ENCODE measurements around the gene GPBAR1.

DNA sequence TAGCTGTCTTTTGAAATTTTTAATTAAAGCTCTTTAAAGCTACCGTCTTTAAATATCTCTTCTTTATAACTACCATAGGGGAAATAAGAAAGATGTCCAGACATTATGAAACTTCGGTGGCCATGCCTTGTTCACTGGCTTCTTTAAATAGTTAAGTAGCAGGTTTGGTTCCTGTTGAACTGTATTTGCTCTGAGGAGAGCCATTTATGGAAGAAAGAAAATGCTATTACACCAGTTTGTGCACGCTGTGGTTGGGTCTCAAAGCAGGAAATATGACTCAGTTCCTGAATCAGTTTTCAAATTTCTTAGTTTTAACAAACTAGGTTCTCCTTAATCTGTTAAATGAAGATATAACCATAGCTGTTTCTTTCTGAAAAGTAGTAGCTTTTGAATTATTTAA is 31.6 kb upstream of the GPBAR1 start:
- TF ChIP-seq NRF1 (IDR thresholded peaks at IDR 0.05; ENCODE audit: low read depth, low read length), result no peak
- TF ChIP-seq, protein P1, sequence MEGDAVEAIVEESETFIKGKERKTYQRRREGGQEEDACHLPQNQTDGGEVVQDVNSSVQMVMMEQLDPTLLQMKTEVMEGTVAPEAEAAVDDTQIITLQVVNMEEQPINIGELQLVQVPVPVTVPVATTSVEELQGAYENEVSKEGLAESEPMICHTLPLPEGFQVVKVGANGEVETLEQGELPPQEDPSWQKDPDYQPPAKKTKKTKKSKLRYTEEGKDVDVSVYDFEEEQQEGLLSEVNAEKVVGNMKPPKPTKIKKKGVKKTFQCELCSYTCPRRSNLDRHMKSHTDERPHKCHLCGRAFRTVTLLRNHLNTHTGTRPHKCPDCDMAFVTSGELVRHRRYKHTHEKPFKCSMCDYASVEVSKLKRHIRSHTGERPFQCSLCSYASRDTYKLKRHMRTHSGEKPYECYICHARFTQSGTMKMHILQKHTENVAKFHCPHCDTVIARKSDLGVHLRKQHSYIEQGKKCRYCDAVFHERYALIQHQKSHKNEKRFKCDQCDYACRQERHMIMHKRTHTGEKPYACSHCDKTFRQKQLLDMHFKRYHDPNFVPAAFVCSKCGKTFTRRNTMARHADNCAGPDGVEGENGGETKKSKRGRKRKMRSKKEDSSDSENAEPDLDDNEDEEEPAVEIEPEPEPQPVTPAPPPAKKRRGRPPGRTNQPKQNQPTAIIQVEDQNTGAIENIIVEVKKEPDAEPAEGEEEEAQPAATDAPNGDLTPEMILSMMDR (IDR thresholded peaks at IDR 0.05; ENCODE audit: control extremely low read depth in 1 of 3, insufficient read depth in 1 of 3, low read depth in 1 of 3, low read length in 3 of 3), result no peak
- no peak for TF ChIP-seq PHF8 (conservative IDR thresholded peaks at IDR 0.05; ENCODE audit: low read depth, low read length)
- TF ChIP-seq POLR2A (IDR thresholded peaks at IDR 0.05; ENCODE audit: control extremely low read depth in 1 of 2, low read depth in 2 of 2, low read length in 2 of 2), result no peak
- no peak for TF ChIP-seq EZH2 (IDR thresholded peaks at IDR 0.05; ENCODE audit: low read depth, low read length, severe bottlenecking)
- no peak for TF ChIP-seq GABPA (IDR thresholded peaks at IDR 0.05; ENCODE audit: borderline replicate concordance, insufficient read depth, low read length)
- TF ChIP-seq SIN3A (conservative IDR thresholded peaks at IDR 0.05 in 1 of 2, IDR thresholded peaks at IDR 0.05 in 1 of 2; ENCODE audit: low read depth in 1 of 2, low read length in 2 of 2), result no peak
- TF ChIP-seq, protein P2, sequence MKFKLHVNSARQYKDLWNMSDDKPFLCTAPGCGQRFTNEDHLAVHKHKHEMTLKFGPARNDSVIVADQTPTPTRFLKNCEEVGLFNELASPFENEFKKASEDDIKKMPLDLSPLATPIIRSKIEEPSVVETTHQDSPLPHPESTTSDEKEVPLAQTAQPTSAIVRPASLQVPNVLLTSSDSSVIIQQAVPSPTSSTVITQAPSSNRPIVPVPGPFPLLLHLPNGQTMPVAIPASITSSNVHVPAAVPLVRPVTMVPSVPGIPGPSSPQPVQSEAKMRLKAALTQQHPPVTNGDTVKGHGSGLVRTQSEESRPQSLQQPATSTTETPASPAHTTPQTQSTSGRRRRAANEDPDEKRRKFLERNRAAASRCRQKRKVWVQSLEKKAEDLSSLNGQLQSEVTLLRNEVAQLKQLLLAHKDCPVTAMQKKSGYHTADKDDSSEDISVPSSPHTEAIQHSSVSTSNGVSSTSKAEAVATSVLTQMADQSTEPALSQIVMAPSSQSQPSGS (IDR thresholded peaks at IDR 0.05; ENCODE audit: low read length), result no peak
- TF ChIP-seq, protein P3, sequence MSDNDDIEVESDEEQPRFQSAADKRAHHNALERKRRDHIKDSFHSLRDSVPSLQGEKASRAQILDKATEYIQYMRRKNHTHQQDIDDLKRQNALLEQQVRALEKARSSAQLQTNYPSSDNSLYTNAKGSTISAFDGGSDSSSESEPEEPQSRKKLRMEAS (IDR thresholded peaks at IDR 0.05), result no peak
- no peak for TF ChIP-seq SP1 (IDR thresholded peaks at IDR 0.05; ENCODE audit: low read depth, low read length)
- no peak for TF ChIP-seq RAD21 (IDR thresholded peaks at IDR 0.05 in 1 of 2, conservative IDR thresholded peaks at IDR 0.05 in 1 of 2; ENCODE audit: low read depth in 2 of 2, low read length in 2 of 2)
- TF ChIP-seq POLR2AphosphoS5 (IDR thresholded peaks at IDR 0.05; ENCODE audit: low read depth, low read length), result no peak
- no peak for TF ChIP-seq SAP30 (IDR thresholded peaks at IDR 0.05; ENCODE audit: insufficient read depth, insufficient replicate concordance, low read length)
- TF ChIP-seq CBX8 (IDR thresholded peaks at IDR 0.05; ENCODE audit: borderline replicate concordance, low read depth, low read length), result no peak
